ENCODE results near the gene ODC1. TPM values are rescaled to one million over a fixed set of nuclear protein-coding genes. Genes with fewer than 3 reads are reported as not detected.

The ODC1 gene
- polyA plus RNA-seq, 1 of the 3 experiments (the other 2 are of a cell fraction), result 253 TPM

- TF ChIP-seq SIN3A (IDR thresholded peaks at IDR 0.05; ENCODE audit: borderline replicate concordance, low read depth, low read length) (no peak), RXRA (IDR thresholded peaks at IDR 0.05; ENCODE audit: borderline replicate concordance, low read depth) (no peak), MXI1 (IDR thresholded peaks at IDR 0.05; ENCODE audit: low read depth, low read length) (no peak), TAF1 (IDR thresholded peaks at IDR 0.05; ENCODE audit: borderline replicate concordance, low read depth, low read length) (no peak), RFX5 (IDR thresholded peaks at IDR 0.05; ENCODE audit: low read length) (no peak), EZH2phosphoT487 (IDR thresholded peaks at IDR 0.05; ENCODE audit: borderline replicate concordance, low read depth) (no peak), RAD21 (IDR thresholded peaks at IDR 0.05; ENCODE audit: low read length) (no peak)
- TF ChIP-seq, protein P1, sequence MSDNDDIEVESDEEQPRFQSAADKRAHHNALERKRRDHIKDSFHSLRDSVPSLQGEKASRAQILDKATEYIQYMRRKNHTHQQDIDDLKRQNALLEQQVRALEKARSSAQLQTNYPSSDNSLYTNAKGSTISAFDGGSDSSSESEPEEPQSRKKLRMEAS (IDR thresholded peaks at IDR 0.05; ENCODE audit: low read depth), result no peak
Measured at GRCh38 chr2:10465910-10466309, 17.8 kb upstream of the ODC1 start (continued).

- Histone ChIP-seq H3K27me3 (ENCODE audit: insufficient read depth) (no peaks in the 10 kb centered on the region), H3K79me2 (ENCODE audit: insufficient read depth) (no peaks in the 10 kb centered on the region), H2AFZ (ENCODE audit: low read depth) (no peak overlapping the region), H3F3A (replicated peaks; ENCODE audit: insufficient read depth) (no peaks in the 10 kb centered on the region), H3K4me1 (ENCODE audit: control insufficient read depth in 1 of 2, insufficient read depth in 2 of 2, low read depth in 1 of 2, low read length in 1 of 2) (peaks cover 0 to 8% of the 10 kb centered on the region in 2 experiments; a peak in 1 of 4 replicates), H3K9ac (no peak overlapping the region), H3K27ac (ENCODE audit: low read depth in 2 of 2, low read length in 1 of 2) (no peak overlapping the region), H3K4me3 (ENCODE audit: low read depth in 2 of 2, low read length in 1 of 2) (no peak overlapping the region), H3K9me3 (no peaks in the 10 kb centered on the region), H4K20me1 (ENCODE audit: insufficient read depth) (no peaks in the 10 kb centered on the region), H3K9me2 (no peaks in the 10 kb centered on the region), H3K36me3 (replicated peaks in 1 of 2; ENCODE audit: control insufficient read depth in 1 of 2, insufficient read depth in 2 of 2, low read length in 1 of 2) (no peaks in the 10 kb centered on the region), H3K4me2 (no peak overlapping the region)
- WGBS (ENCODE audit: low lambda C conversion rate), result 57% methylated on average over 13 of the region's 15 CpGs
- ChIA-PET POLR2A (interaction anchor here (0.7 kb wide), 1 partner anchor 100 kb away, joined by 3 read pairs; no protein-coding TSS in a partner anchor), CTCF (interaction anchor here (0.6 to 1.6 kb wide), 3 partner anchors 9 to 167 kb away, joined by 3 to 5 read pairs (median 5); no protein-coding TSS in a partner anchor)
- TF ChIP-seq, protein P2, sequence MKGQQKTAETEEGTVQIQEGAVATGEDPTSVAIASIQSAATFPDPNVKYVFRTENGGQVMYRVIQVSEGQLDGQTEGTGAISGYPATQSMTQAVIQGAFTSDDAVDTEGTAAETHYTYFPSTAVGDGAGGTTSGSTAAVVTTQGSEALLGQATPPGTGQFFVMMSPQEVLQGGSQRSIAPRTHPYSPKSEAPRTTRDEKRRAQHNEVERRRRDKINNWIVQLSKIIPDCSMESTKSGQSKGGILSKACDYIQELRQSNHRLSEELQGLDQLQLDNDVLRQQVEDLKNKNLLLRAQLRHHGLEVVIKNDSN (IDR thresholded peaks at IDR 0.05; ENCODE audit: borderline replicate concordance, low read depth), result no peak
- TF ChIP-seq RCOR1 (IDR thresholded peaks at IDR 0.05; ENCODE audit: low read length), result no peak
- TF ChIP-seq FOXJ3 (CRISPR knock-in tag; IDR thresholded peaks at IDR 0.05), result no peak
- TF ChIP-seq, protein P3, sequence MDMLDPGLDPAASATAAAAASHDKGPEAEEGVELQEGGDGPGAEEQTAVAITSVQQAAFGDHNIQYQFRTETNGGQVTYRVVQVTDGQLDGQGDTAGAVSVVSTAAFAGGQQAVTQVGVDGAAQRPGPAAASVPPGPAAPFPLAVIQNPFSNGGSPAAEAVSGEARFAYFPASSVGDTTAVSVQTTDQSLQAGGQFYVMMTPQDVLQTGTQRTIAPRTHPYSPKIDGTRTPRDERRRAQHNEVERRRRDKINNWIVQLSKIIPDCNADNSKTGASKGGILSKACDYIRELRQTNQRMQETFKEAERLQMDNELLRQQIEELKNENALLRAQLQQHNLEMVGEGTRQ (IDR thresholded peaks at IDR 0.05; ENCODE audit: borderline replicate concordance, low read depth, low read length), result no peak
- no peak for TF ChIP-seq ZBTB33 (IDR thresholded peaks at IDR 0.05; ENCODE audit: borderline replicate concordance, low read depth)
- TF ChIP-seq FOSL2 (IDR thresholded peaks at IDR 0.05; ENCODE audit: borderline replicate concordance, low read depth), result no peak
- no peak for TF ChIP-seq GABPA (IDR thresholded peaks at IDR 0.05; ENCODE audit: low read depth)
- TF ChIP-seq CTCF (IDR thresholded peaks at IDR 0.05), result no peak
- no peak for TF ChIP-seq TCF12 (IDR thresholded peaks at IDR 0.05)
- TF ChIP-seq, protein P4, sequence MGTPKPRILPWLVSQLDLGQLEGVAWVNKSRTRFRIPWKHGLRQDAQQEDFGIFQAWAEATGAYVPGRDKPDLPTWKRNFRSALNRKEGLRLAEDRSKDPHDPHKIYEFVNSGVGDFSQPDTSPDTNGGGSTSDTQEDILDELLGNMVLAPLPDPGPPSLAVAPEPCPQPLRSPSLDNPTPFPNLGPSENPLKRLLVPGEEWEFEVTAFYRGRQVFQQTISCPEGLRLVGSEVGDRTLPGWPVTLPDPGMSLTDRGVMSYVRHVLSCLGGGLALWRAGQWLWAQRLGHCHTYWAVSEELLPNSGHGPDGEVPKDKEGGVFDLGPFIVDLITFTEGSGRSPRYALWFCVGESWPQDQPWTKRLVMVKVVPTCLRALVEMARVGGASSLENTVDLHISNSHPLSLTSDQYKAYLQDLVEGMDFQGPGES (IDR thresholded peaks at IDR 0.05; ENCODE audit: low read depth, low read length), result no peak
- TF ChIP-seq POLR2AphosphoS5 (IDR thresholded peaks at IDR 0.05; ENCODE audit: low read depth, low read length), result no peak
- TF ChIP-seq EZH2phosphoT487 (IDR thresholded peaks at IDR 0.05; ENCODE audit: borderline replicate concordance, low read depth), result no peak
- TF ChIP-seq MXI1 (IDR thresholded peaks at IDR 0.05; ENCODE audit: low read depth, low read length), result no peak
- no peak for TF ChIP-seq EP300 (IDR thresholded peaks at IDR 0.05; ENCODE audit: borderline replicate concordance in 1 of 2, low read depth in 1 of 2, low read length in 1 of 2)
- TF ChIP-seq GATA2 (CRISPR knock-in tag; IDR thresholded peaks at IDR 0.05), result no peak
- TF ChIP-seq RAD21 (IDR thresholded peaks at IDR 0.05; ENCODE audit: low read length), result no peak
- TF ChIP-seq RFX5 (IDR thresholded peaks at IDR 0.05; ENCODE audit: low read length), result no peak
- TF ChIP-seq RXRA (IDR thresholded peaks at IDR 0.05; ENCODE audit: borderline replicate concordance, low read depth), result no peak
- no peak for DNase-seq
Measured at GRCh38 chr2:10462178-10463083, 14.3 kb upstream of the ODC1 start.
